GM23248 (cell line): ENCODE measurements around the gene NUB1. TPM values are rescaled to one million over a fixed set of nuclear protein-coding genes. Genes with fewer than 3 reads are reported as not detected.

Experiments used
- DNase-seq: peaks from one replicate; pipeline ENCODE4 v3.0.0-alpha.2; 2015
- H2AFZ ChIP-seq: fragments of 200-600 bp; sonication (generic); 2 replicates; pipeline ENCODE4 v1.6.1; 2016; ENCODE audit warnings: antibody characterized with exemption
- H3F3A ChIP-seq: fragments of 200-600 bp; sonication (generic); 2 replicates; pipeline ENCODE4 v1.6.1; 2016; ENCODE audit warnings: mild to moderate bottlenecking, antibody characterized with exemption, mixed run types; ENCODE audit not compliant: insufficient read depth
- H3K27ac ChIP-seq: fragments of 200-600 bp; sonication (generic); 2 replicates; pipeline ENCODE4 v1.5.1; 2016; ENCODE audit warnings: mild to moderate bottlenecking
- H3K27me3 ChIP-seq: fragments of 200-600 bp; sonication (generic); replicated peaks from 2 replicates; pipeline ENCODE4 v1.6.1; 2016; ENCODE audit warnings: mild to moderate bottlenecking; ENCODE audit not compliant: insufficient read depth
- H3K36me3 ChIP-seq: fragments of 200-600 bp; sonication (generic); 2 replicates; pipeline ENCODE4 v1.6.1; 2016; ENCODE audit warnings: low read depth, mild to moderate bottlenecking
- H3K4me1 ChIP-seq: fragments of 200-600 bp; sonication (generic); 2 replicates; pipeline ENCODE4 v1.6.1; 2016; ENCODE audit warnings: mild to moderate bottlenecking; ENCODE audit not compliant: insufficient read depth
- H3K4me2 ChIP-seq: fragments of 200-600 bp; sonication (generic); one replicate; pipeline ENCODE4 v1.6.1; 2016; ENCODE audit warnings: mild to moderate bottlenecking; ENCODE audit not compliant: unreplicated experiment
- H3K4me3 ChIP-seq: fragments of 200-600 bp; sonication (generic); 2 replicates; pipeline ENCODE4 v1.5.1; 2016; ENCODE audit warnings: mild to moderate bottlenecking
- H3K79me2 ChIP-seq: fragments of 200-600 bp; sonication (generic); 2 replicates; pipeline ENCODE4 v1.6.1; 2016; ENCODE audit warnings: mild to moderate bottlenecking; ENCODE audit not compliant: insufficient read depth
- H3K9ac ChIP-seq: fragments of 200-600 bp; sonication (generic); 2 replicates; pipeline ENCODE4 v1.6.1; 2016; ENCODE audit warnings: mild to moderate bottlenecking
- H3K9me2 ChIP-seq: fragments of 200-600 bp; sonication (generic); 2 replicates; pipeline ENCODE4 v1.6.1; 2016; ENCODE audit warnings: mixed run types, mild to moderate bottlenecking, moderate library complexity; ENCODE audit not compliant: insufficient read depth
- H3K9me3 ChIP-seq: fragments of 200-600 bp; sonication (generic); one replicate; pipeline ENCODE4 v1.6.1; 2017; ENCODE audit warnings: low read depth
- H4K20me1 ChIP-seq: fragments of 200-600 bp; sonication (generic); 2 replicates; pipeline ENCODE4 v1.6.0; 2016; ENCODE audit not compliant: insufficient read depth
- EZH2 ChIP-seq: fragments of 200-600 bp; sonication (generic); IDR thresholded peaks from 2 replicates; pipeline ENCODE4 v1.6.1; 2018; ENCODE audit warnings: antibody characterized with exemption, mild to moderate bottlenecking; ENCODE audit not compliant: insufficient read depth, poor library complexity, severe bottlenecking
- EZH2phosphoT487 ChIP-seq: fragments of 200-600 bp; sonication (generic); IDR thresholded peaks from 2 replicates; pipeline ENCODE4 v1.6.1; 2018; ENCODE audit warnings: antibody characterized with exemption, moderate library complexity, mild to moderate bottlenecking, low read depth; ENCODE audit not compliant: insufficient read depth
- whole genome bisulfite sequencing, 2 experiments: methylation state at CpG; one replicate each; pipeline ENCODE4 v1.1.6; 2015 to 2017; ENCODE audit warnings: low lambda C conversion rate in 2 of 2, low coverage in 1 of 2; ENCODE audit errors: missing lambda C conversion rate in 2 of 2; 5-methylcytosine and 5-hydroxymethylcytosine counted together
- in situ Hi-C: fragments of 300-500 bp; cut with MboI; formaldehyde crosslinking; loops from 2 replicates; pipeline ENCODE4 v1.15.0; 2020
- polyA plus RNA-seq: library from polyadenylated mRNA; unstranded; fragments of >200 nt; fragmentation: Nextera tagmentation; extraction: Ambion mirVana; gene quantifications from 2 replicates; pipeline ENCODE4 v1.2.1, GENCODE V29; 2016
- total RNA-seq: library from RNA; depleted of rRNA; stranded (reverse); fragments of >200 nt; shearing (Covaris generic); gene quantifications from 2 replicates; pipeline ENCODE4 v1.2.3, GENCODE V29; 2014

Gene NUB1
- total and polyA plus RNA-seq, 2 experiments from 2014 or later, result 43.4 to 48.0 TPM

GRCh38 chr7:151422212-151422611 lies 80.6 kb downstream of the NUB1 start:
- no peaks in the 10 kb centered on the region for H3K79me2 ChIP-seq
- H3K4me3 ChIP-seq, result no peak overlapping the region
- WGBS, 2 experiments, result 55 to 57% methylated on average over 5 of the region's 5 CpGs
- no peak overlapping the region for H2AFZ ChIP-seq
- no peaks in the 10 kb centered on the region for H3K36me3 ChIP-seq
- in situ Hi-C loops, result no loop called here
- H4K20me1 ChIP-seq, result no peaks in the 10 kb centered on the region
- peaks cover 6% of the 10 kb centered on the region; the same call in 1 of the 2 replicates for H3K27me3 ChIP-seq
- peaks cover 9% of the 10 kb centered on the region for H3K4me1 ChIP-seq
- H3K4me2 ChIP-seq, result no peak overlapping the region
- TF ChIP-seq EZH2phosphoT487 (no peak), EZH2 (no peak)
- H3K9me2 ChIP-seq, result no peaks in the 10 kb centered on the region
- H3K27ac ChIP-seq, result no peak overlapping the region
- DNase-seq, result no peak
- no peak overlapping the region for H3K9ac ChIP-seq
- peaks cover 12% of the 10 kb centered on the region; the same call in 1 of the 2 replicates for H3F3A ChIP-seq
- peaks cover 4% of the 10 kb centered on the region for H3K9me3 ChIP-seq

- H3K27me3 ChIP-seq, result peaks cover 6% of the 10 kb centered on the region; the same call in 1 of the 2 replicates
- H3K79me2 ChIP-seq, result no peaks in the 10 kb centered on the region
- no peaks in the 10 kb centered on the region for H3K9me2 ChIP-seq
- H3K4me3 ChIP-seq, result no peak overlapping the region
- H3K4me2 ChIP-seq, result no peak overlapping the region
- no peaks in the 10 kb centered on the region for H3K36me3 ChIP-seq
- no peaks in the 10 kb centered on the region for H4K20me1 ChIP-seq
- TF ChIP-seq EZH2 (no peak), EZH2phosphoT487 (no peak)
- 26% methylated on average over 7 of the region's 7 CpGs for WGBS, 2 experiments
- peaks cover 11% of the 10 kb centered on the region for H3K4me1 ChIP-seq
- H3K9me3 ChIP-seq, result peaks cover 4% of the 10 kb centered on the region
- H3F3A ChIP-seq, result peaks cover 12% of the 10 kb centered on the region; the same call in 1 of the 2 replicates
- no peak overlapping the region for H3K9ac ChIP-seq
- H2AFZ ChIP-seq, result no peak overlapping the region
- H3K27ac ChIP-seq, result no peak overlapping the region
- DNase-seq, result no peak
- in situ Hi-C loops, result no loop called here
These were observed 81.6 kb downstream of the NUB1 start for GRCh38 chr7:151423226-151423625.

GRCh38 chr7:151423936-151424335 lies 82.3 kb downstream of the NUB1 start:
- Histone ChIP-seq H3K27me3 (peaks cover 6% of the 10 kb centered on the region; the same call in 1 of the 2 replicates), H4K20me1 (no peaks in the 10 kb centered on the region), H3K27ac (no peak overlapping the region), H3K4me3 (no peak overlapping the region), H3F3A (peaks cover 12% of the 10 kb centered on the region; the same call in 1 of the 2 replicates), H3K9ac (no peak overlapping the region), H2AFZ (no peak overlapping the region), H3K9me2 (no peaks in the 10 kb centered on the region), H3K4me1 (peaks cover 19% of the 10 kb centered on the region), H3K4me2 (no peak overlapping the region), H3K36me3 (no peaks in the 10 kb centered on the region), H3K9me3 (peaks cover 4% of the 10 kb centered on the region), H3K79me2 (no peaks in the 10 kb centered on the region)
- no peak for TF ChIP-seq EZH2phosphoT487
- TF ChIP-seq EZH2, result no peak
- 51 to 54% methylated on average over 5 of the region's 5 CpGs for WGBS, 2 experiments
- no peak for DNase-seq
- in situ Hi-C loops, result no loop called here

GRCh38 chr7:151424799-151425198 lies 83.2 kb downstream of the NUB1 start:
- Histone ChIP-seq H2AFZ (no peak overlapping the region), H3K9me2 (no peaks in the 10 kb centered on the region), H3K27me3 (peaks cover 6% of the 10 kb centered on the region; the same call in 1 of the 2 replicates), H3K79me2 (no peaks in the 10 kb centered on the region), H3K36me3 (no peaks in the 10 kb centered on the region), H3K4me1 (peaks cover 24% of the 10 kb centered on the region), H3K9me3 (peaks cover under 1% of the 10 kb centered on the region), H3K27ac (no peak overlapping the region), H3K4me2 (no peak overlapping the region), H4K20me1 (no peaks in the 10 kb centered on the region), H3F3A (peaks cover 12% of the 10 kb centered on the region; the same call in 1 of the 2 replicates), H3K4me3 (no peak overlapping the region), H3K9ac (no peak overlapping the region)
- in situ Hi-C loops, result no loop called here
- DNase-seq, result peak; percentile 30
- WGBS, 2 experiments, result 59 to 66% methylated on average over 5 of the region's 5 CpGs
- TF ChIP-seq EZH2phosphoT487 (no peak), EZH2 (no peak)
